GM18951 (cell line): ENCODE data around the gene PFKFB2.

Source experiments
- POLR2A ChIP-seq: IDR thresholded peaks from 4 replicates; pipeline ENCODE4 v1.6.1; 2011; ENCODE audit warnings: mild to moderate bottlenecking; ENCODE audit not compliant: insufficient read length, insufficient read depth; ENCODE audit errors: extremely low read depth
- in situ Hi-C: fragments of 300-500 bp; cut with MboI; formaldehyde crosslinking; loops from one replicate; pipeline ENCODE4 v1.12.0; 2022; ENCODE audit warnings: low sequenced_read_pairs, mixed read lengths, inconsistent platforms; ENCODE audit not compliant: unreplicated experiment

PFKFB2 gene

GRCh38 chr1:207072233-207072632 lies 19.2 kb downstream of the PFKFB2 start:
- no peak for TF ChIP-seq POLR2A
- in situ Hi-C loops: no loop called here

GRCh38 chr1:207073906-207074820 lies 21.1 kb downstream of the PFKFB2 start:
- TF ChIP-seq POLR2A: no peak
- in situ Hi-C loops: no loop called here

- in situ Hi-C loops: no loop called here
Observed at GRCh38 chr1:207076181-207076955, 23.3 kb downstream of the PFKFB2 start.

DNA sequence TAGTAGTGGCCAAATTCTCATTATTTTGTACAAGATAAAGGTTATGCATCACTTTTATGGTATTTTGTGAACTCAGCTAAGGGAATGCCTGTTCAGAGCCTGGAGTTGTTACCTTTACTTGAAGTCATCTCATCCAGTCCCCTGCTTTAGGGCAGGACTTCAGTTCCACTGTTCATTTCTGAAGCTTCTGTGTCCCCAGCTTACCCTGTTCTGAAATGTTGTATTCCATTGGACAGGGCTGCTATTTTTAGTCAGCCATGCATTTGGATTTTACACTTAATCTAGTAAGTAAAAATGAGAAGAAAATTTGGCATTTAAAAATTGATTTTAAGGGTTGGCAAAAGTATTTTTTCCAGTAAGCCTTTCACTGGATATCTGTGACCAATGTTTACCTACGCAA lies 23.9 kb downstream of the PFKFB2 start:
- in situ Hi-C loops: no loop called here
- no peak for TF ChIP-seq POLR2A

More at GRCh38 chr1:207076181-207076955, 23.3 kb downstream of the PFKFB2 start:
- no peak for TF ChIP-seq POLR2A

DNA sequence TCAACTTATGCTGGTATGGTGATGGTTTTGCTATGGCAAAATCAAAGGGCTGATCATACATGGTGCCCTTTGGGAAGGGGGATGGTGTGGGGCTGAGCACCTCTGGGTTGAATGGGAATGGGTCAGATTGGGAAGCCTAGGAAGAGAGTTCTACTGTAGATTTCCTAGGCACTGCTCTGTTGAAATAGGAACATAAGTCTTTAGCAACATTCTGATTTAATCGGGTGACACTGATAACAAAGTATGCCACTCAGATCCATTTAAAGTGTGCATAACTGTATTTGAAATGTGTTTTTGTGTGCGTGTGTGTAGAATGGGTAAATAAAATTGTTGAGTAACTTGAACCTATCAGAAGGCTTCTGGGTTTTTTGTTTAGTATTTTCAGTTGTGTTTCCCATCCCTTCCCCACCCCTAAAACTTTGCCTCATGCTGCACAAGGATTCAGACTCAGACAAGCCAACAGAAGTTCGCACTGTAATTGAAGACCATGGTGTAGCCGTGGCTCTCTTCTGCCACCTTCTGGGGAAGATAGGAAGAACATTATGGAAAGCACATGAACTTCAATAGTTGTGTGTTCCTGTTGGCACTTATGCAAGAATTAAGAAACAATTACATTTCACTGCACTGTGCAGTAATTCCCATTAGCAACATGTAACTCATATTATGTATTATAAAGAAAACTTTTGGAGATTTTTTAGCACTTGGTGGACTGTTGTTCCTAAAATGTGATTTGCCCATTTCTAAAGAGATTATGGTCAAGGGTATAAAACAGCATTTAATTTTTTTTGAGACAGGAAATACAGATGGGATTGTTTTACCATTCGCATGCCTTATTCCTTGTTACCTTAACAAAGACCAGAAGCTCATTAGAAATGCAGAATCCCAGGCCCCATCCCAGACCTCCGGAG lies 24.6 kb downstream of the PFKFB2 start:
- in situ Hi-C loops: no loop called here
- no peak for TF ChIP-seq POLR2A

DNA sequence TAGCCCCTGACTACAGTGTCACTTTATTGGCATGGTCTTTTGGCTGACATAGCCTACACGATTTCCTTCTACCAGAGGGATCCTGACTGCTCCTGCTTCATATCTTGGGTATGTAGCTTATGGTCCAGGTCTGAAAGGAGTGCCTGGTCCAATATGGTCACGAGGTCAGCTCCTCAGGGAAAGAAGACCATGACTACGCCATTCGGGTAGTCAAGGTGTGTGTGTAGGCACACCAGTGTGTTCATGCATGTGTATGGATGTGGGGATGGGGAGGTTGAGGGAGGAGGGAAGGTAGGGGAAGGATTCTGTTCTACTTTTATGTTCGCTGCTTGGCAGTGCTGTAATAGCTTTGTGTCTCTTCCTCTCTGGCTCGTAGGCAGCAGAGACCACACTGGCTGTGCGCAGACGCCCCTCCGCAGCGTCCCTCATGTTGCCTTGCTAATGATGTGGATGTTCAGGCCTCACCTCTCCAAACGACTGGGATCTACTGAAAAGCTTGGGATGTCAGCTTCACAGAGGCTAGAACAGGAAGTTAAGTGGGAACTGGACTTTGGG lies 25.6 kb downstream of the PFKFB2 start:
- no peak for TF ChIP-seq POLR2A
- in situ Hi-C loops: no loop called here

DNA sequence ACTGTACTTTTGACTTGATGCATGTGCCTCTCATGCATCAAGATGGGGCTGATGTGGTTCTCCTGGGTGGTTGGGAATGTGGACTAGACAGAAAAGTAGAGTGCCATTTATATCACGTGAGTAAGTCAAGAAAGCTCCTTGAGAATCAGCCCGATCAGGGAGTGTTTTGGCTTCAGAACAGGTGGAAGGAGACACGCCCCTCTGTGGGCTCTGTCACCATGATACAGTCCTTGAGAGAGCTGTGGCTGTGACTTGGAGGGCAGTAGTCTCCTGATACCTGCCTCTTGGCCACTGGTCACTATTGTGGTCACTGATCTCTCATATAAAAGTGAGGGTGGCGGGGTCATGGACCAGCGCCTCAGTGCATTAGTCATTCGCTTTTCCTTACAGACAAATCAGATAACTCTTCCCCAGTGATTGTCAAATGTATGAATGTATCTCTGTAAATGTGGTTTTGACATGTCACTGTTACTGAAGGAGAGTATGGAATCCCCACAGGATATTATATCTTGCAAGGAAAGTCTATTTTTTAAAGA lies 26.7 kb downstream of the PFKFB2 start:
- in situ Hi-C loops: loop anchor here (10.0 kb wide), 1 partner anchor 415 kb away; the partner anchor contains the start of gene CR1
- TF ChIP-seq POLR2A: no peak

DNA sequence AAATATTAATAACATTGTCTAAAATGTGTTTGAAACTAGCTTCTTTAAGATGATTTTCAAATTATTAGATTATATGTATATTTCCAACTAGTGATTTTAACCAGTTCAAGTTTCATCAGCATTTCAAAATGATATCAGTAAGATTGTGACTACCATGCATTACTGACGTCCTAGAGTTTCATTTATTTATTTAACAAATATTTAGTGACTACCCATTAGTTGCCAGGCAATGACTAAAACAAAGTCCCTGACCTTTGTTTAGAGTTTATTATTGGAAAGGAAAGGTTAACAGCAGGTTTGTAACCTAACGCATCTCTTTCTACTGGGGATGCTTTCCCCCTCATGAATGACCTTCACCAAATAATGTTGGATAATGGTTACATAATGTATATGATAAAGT lies 28.0 kb downstream of the PFKFB2 start:
- TF ChIP-seq POLR2A: no peak
- in situ Hi-C loops: loop anchor here (10.0 kb wide), 1 partner anchor 414 kb away; the partner anchor contains the start of gene CR1

DNA sequence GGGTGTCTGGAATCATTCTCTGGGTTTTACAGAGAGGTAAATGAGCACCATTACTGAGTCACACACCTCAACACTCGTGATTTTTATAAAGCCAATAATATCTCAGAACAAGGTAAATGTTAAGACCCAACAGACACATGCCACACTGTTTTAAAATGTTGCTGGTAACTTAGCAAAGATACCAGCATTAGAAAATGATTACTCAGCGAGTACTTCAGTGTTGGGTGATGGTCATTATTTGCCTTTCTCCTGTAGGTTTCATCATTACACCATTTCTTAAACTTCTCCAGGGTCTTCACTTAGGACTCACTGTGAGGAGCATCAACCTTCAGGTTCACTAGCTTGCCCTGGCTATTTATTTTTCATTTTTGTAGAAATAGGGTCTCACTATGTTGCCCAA lies 28.7 kb downstream of the PFKFB2 start:
- no peak for TF ChIP-seq POLR2A
- in situ Hi-C loops: loop anchor here (10.0 kb wide), 1 partner anchor 413 kb away; the partner anchor contains the start of gene CR1

DNA sequence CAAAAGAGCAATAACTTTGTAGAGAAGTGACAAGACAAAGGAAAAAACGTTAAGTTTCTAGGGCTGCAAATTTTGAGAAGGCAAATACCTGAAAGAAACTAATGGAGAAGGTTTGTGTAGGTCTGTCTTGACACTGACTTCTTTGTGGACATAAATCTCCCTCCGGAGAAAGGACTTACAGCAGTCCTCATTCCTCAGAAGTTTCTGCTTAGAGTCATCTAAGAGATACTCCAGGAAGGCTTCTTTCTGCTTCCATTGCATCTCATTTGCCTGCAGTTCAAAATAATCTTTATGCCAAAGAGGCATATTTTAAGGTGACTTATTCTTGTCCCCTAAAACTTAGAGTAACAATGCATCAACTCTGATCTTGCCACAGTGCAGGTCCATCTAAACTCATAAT lies 31.2 kb downstream of the PFKFB2 start:
- no peak for TF ChIP-seq POLR2A
- in situ Hi-C loops: loop anchor here (10.0 kb wide), 1 partner anchor 411 kb away; the partner anchor contains the start of gene CR1

DNA sequence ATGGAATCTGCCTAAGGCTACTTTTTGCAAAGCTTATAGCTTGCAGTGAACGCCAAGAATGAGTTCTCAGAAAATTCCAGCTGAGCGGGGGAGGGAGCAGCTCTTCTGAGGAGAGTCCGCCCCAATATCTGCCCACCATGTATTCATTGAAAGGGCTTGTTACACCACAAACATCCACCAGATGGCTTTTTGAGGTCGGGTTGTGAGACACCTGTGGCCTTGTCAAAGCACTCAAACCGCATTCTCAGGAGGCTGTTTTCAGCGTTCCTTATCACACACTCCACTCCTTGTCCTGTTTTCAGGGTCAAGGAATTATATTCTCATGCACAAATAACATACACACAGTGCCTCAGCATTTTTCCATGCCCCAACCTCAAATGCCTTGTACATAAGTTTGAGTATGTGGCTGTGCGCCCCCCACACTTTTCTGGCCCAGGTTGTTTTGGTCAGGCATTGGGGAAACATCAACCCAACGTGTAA lies 31.7 kb downstream of the PFKFB2 start:
- in situ Hi-C loops: loop anchor here (5.0 to 10.0 kb wide), 2 partner anchors 323 to 410 kb away; partner anchors contain the start of gene CR1
- no peak for TF ChIP-seq POLR2A

DNA sequence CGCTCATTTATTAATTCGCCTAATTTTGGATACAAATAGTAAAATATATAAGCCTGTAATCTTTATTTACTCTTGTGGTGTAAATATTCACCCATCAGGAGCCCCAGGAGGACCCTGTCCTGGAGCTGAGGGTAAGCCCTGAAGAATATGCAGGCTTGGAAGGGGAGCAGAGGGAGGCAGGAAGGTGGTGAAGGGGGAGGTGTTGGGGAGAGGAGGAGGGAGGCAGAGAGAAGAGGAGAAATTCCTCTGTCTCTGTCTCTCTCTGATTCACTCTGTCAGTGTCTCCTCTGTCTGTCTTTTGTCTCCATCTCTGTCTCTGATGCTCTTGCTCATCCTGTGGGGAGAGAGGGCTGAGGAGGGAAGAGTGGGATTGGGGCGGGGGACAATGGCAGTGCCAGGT lies 32.8 kb downstream of the PFKFB2 start:
- TF ChIP-seq POLR2A: no peak
- in situ Hi-C loops: loop anchor here (5.0 to 10.0 kb wide), 2 partner anchors 321 to 409 kb away; partner anchors contain the start of gene CR1
